Right lobe of liver (tissue), 4 donors: ENCODE data around the gene SEC62.

Source experiments
- CTCF ChIP-seq, 4 donors: fragments of 200-600 bp in 3 of 4; fragments of 450-650 bp in 1 of 4; IDR thresholded peaks; one replicate each; pipeline versions ENCODE4 v1.5.1 to v1.8.0; 2016 to 2022; ENCODE audit warnings: antibody characterized with exemption in 4 of 4, mild to moderate bottlenecking in 2 of 4
- POLR2A ChIP-seq: fragments of 450-650 bp; IDR thresholded peaks from one replicate; pipeline ENCODE4 v1.6.1; 2017; ENCODE audit warnings: antibody characterized with exemption, mild to moderate bottlenecking
- donor health status: DM: no; HTN: no; CAD: no.
- donor health status: DM: no; HTN: no; CAD: no.
- donor health status: DM: no; HTN: yes; CAD: no.

DNA sequence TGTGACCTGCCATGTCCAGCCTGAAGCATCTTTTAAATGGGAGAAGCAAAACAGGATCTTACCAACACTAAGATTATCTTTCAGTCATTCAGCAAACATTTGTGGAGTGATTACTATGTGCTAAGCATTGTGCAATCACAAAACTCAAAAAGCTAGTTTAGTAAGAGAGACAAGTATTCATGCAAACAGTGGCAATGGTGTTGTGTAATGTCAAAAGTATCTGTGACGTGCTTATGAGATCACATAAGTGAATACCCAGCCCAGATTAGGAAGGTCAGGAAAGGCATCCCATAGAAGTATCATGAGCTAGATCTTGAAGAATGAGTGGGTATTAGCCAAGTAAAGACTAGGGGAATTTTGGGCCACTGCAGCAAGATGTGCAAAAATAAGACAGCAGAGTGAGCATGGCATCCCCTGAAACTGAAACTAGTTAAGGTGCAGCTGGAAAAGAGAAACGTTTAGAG is 32.1 kb downstream of the SEC62 start:
- TF ChIP-seq CTCF (IDR thresholded peaks at IDR 0.05): no peak
- TF ChIP-seq POLR2A: no peak
